Tibial artery (tissue), 4 donors: ENCODE results near the gene CD63.
"Not testable (repeated sequence)": the region's sequence is repeated elsewhere in the genome, so short reads cannot be mapped to it uniquely, and the experiment has no call there.

Source experiments
- DNase-seq, 2 donors: peaks; one replicate each; pipeline ENCODE4 v3.0.0-alpha.2; 2019
- H3K27ac ChIP-seq, 2 donors: fragments of 200-600 bp; sonication (generic) in 1 of 2; 1 replicate in 1 of 2; 2 replicates in 1 of 2; pipeline ENCODE4 v1.5.1; 2018 to 2019; ENCODE audit warnings: mild to moderate bottlenecking in 1 of 2
- H3K27me3 ChIP-seq, 2 donors: fragments of 200-600 bp; sonication (generic) in 1 of 2; one replicate each; pipeline versions ENCODE4 v1.5.1 to v1.6.0; 2016 to 2019
- H3K36me3 ChIP-seq, 3 donors: fragments of 200-600 bp; sonication (generic) in 2 of 3; one replicate each; pipeline ENCODE4 v1.5.1; 2016 to 2019; ENCODE audit warnings: mild to moderate bottlenecking in 2 of 3
- H3K4me1 ChIP-seq, 4 donors: fragments of 200-600 bp; sonication (generic) in 2 of 4; 1 replicate in 3 of 4; 2 replicates in 1 of 4; pipeline ENCODE4 v1.5.1; 2016 to 2019
- H3K4me3 ChIP-seq, 2 donors: fragments of 200-600 bp; sonication (generic) in 1 of 2; 1 replicate in 1 of 2; 2 replicates in 1 of 2; pipeline ENCODE4 v1.5.1; 2018 to 2019; ENCODE audit warnings: mild to moderate bottlenecking in 2 of 2
- H3K9me3 ChIP-seq, 3 donors: fragments of 200-600 bp; sonication (generic) in 1 of 3; one replicate each; pipeline ENCODE4 v1.5.1; 2016 to 2019
- CTCF ChIP-seq, 2 experiments: fragments of 200-600 bp in 1 of 2; fragments of 450-650 bp in 1 of 2; IDR thresholded peaks; one replicate each; pipeline ENCODE4 v1.5.1; 2017 to 2019; ENCODE audit warnings: antibody characterized with exemption in 2 of 2, mild to moderate bottlenecking in 1 of 2, moderate library complexity in 1 of 2
- intact Hi-C: fragments of 100-400 bp; cut with DNase I; formaldehyde crosslinking; loops from one replicate; pipeline ENCODE4 v1.15.0; 2023; ENCODE audit warnings: low total_unique reads

Gene CD63

GRCh38 chr12:55762646-55763045, 33.8 kb upstream of the CD63 start:
- TF ChIP-seq CTCF (IDR thresholded peaks at IDR 0.05) = no peak
- H3K4me3 ChIP-seq = no peak overlapping the region
- H3K36me3 ChIP-seq = peaks cover 37 to 71% (median 40%) of the 10 kb centered on the region in 3 donors
- H3K27ac ChIP-seq = no peak overlapping the region
- no peaks in the 10 kb centered on the region for H3K27me3 ChIP-seq
- H3K9me3 ChIP-seq = no peaks in the 10 kb centered on the region
- DNase-seq = no peak
- H3K4me1 ChIP-seq = no peaks in the 10 kb centered on the region
- intact Hi-C loops = no loop called here

DNA sequence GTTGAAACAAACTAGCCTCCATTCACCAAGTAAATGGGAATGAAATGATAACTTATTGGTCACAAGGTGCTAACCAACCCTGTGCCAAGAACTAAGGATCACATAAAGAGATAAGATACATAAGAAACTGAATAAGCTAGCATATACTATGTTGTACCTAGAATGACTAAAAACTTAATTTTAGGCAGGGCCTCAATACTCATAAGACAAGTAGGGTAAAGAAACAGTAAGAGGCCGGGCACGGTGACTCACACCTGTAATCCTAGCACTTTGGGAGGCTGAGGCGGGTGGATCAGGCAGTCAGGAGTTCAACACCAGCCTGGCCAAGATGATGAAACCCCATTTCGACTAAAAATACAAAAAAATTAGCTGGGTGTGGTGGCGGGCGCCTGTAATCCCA, 31.9 kb upstream of the CD63 start:
- no peaks in the 10 kb centered on the region for H3K27me3 ChIP-seq
- DNase-seq = no peak
- TF ChIP-seq CTCF (IDR thresholded peaks at IDR 0.05) = no peak
- H3K36me3 ChIP-seq = peaks cover 42 to 80% (median 56%) of the 10 kb centered on the region in 3 donors
- no peaks in the 10 kb centered on the region for H3K9me3 ChIP-seq
- intact Hi-C loops = no loop called here
- H3K4me1 ChIP-seq = no peaks in the 10 kb centered on the region
- H3K4me3 ChIP-seq = no peak overlapping the region
- H3K27ac ChIP-seq = no peak overlapping the region

GRCh38 chr12:55758575-55758974, 29.8 kb upstream of the CD63 start:
- H3K4me3 ChIP-seq, H3K27ac ChIP-seq, H3K4me1 ChIP-seq, H3K27me3 ChIP-seq, DNase-seq, H3K9me3 ChIP-seq, intact Hi-C loops: not testable (repeated sequence)
- peaks cover 51 to 91% (median 64%) of the 10 kb centered on the region in 3 donors for H3K36me3 ChIP-seq

GRCh38 chr12:55757701-55758100, 28.9 kb upstream of the CD63 start:
- no peak for TF ChIP-seq CTCF (IDR thresholded peaks at IDR 0.05)
- no peak overlapping the region for H3K4me3 ChIP-seq
- no peak overlapping the region for H3K27ac ChIP-seq
- intact Hi-C loops = no loop called here
- no peak for DNase-seq
- H3K27me3 ChIP-seq = no peaks in the 10 kb centered on the region
- H3K4me1 ChIP-seq = no peaks in the 10 kb centered on the region
- no peaks in the 10 kb centered on the region for H3K9me3 ChIP-seq
- H3K36me3 ChIP-seq = peaks cover 60 to 94% (median 69%) of the 10 kb centered on the region in 3 donors

DNA sequence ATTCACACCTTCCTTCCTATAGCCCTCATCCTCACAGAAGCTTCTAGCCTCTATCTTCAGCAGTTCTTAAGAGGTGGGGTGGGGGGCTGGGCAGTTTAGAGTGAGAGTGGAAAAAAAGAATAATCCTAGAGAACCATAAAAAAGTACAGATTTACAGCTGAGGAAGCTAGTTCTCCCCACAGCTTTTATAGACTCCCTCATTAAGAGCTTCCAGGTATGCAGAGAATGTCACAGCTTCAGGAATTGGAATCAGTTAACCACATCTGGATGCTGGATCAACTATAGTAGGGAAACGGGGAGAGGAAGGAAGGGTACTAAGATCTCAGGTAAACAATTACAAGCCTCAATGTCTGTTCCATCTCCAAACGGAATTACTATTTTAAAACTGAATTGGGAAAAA, 26.4 kb upstream of the CD63 start:
- no peak overlapping the region for H3K4me3 ChIP-seq
- H3K36me3 ChIP-seq = peaks cover 70 to 93% (median 75%) of the 10 kb centered on the region in 3 donors
- no peaks in the 10 kb centered on the region for H3K27me3 ChIP-seq
- H3K4me1 ChIP-seq = no peaks in the 10 kb centered on the region
- no peaks in the 10 kb centered on the region for H3K9me3 ChIP-seq
- no peak overlapping the region for H3K27ac ChIP-seq
- intact Hi-C loops = no loop called here
- no peak for DNase-seq
- no peak for TF ChIP-seq CTCF (IDR thresholded peaks at IDR 0.05)

DNA sequence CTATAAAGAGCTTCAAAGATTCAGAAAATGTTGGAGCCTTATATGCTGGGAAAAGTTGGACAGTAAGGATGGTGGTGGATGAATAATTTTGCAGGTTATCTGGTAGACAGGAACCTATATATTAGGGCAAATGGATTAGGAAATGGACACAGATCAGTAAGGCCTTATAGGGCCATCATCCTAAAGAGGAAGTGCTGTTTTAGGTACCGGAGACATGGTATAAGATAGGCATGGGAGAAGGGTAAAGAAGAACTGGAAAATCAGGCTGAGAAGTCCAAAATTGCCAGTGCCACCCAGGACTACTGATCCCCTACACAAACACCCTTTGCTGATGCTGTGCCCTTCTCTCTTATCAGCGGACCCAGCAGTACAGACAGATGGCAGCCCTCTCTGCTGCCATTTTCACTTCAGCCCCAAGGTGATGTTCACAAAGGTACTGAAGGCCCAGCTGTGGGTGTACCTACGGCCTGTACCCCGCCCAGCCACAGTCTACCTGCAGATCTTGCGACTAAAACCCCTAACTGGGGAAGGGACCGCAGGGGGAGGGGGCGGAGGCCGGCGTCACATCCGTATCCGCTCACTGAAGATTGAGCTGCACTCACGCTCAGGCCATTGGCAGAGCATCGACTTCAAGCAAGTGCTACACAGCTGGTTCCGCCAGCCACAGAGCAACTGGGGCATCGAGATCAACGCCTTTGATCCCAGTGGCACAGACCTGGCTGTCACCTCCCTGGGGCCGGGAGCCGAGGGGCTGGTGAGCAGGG, 19.6 kb upstream of the CD63 start:
- Histone ChIP-seq H3K27me3 (no peaks in the 10 kb centered on the region), H3K9me3 (no peaks in the 10 kb centered on the region), H3K36me3 (peaks cover 19 to 31% (median 25%) of the 10 kb centered on the region in 3 donors), H3K27ac (no peak overlapping the region), H3K4me1 (peaks cover 0 to 30% (median 23%) of the 10 kb centered on the region in 4 donors), H3K4me3 (no peak overlapping the region)
- intact Hi-C loops = loop anchor here (5.0 kb wide), 1 partner anchor 59 kb away; no protein-coding TSS in a partner anchor
- DNase-seq = no peak
- no peak for TF ChIP-seq CTCF (IDR thresholded peaks at IDR 0.05)
